ENCODE data around the gene CRP.

CRP gene

GRCh38 chr1:159712080-159712479, 2.3 kb downstream of the CRP start:
- TF ChIP-seq EP300 (IDR thresholded peaks at IDR 0.05; ENCODE audit: borderline replicate concordance) (no peak), TEAD4 (IDR thresholded peaks at IDR 0.05) (no peak), FOXM1 (IDR thresholded peaks at IDR 0.05; ENCODE audit: borderline replicate concordance, low read depth) (no peak), TCF12 (IDR thresholded peaks at IDR 0.05; ENCODE audit: low read depth) (no peak), USF1 (IDR thresholded peaks at IDR 0.05) (no peak), CREB1 (IDR thresholded peaks at IDR 0.05; ENCODE audit: low read depth) (no peak), EGR1 (IDR thresholded peaks at IDR 0.05) (no peak), NFIC (IDR thresholded peaks at IDR 0.05) (no peak), REST (IDR thresholded peaks at IDR 0.05; ENCODE audit: low read depth) (no peak)

GRCh38 chr1:159707472-159708260, 6.7 kb downstream of the CRP start:
- no peak for TF ChIP-seq EP300 (IDR thresholded peaks at IDR 0.05; ENCODE audit: borderline replicate concordance)
- TF ChIP-seq USF1 (IDR thresholded peaks at IDR 0.05): no peak
- no peak for TF ChIP-seq NFIC (IDR thresholded peaks at IDR 0.05)
- TF ChIP-seq RAD21 (IDR thresholded peaks at IDR 0.05; ENCODE audit: low read depth): no peak
- TF ChIP-seq TAF1 (IDR thresholded peaks at IDR 0.05; ENCODE audit: low read depth): no peak
- TF ChIP-seq ZBTB7A (IDR thresholded peaks at IDR 0.05; ENCODE audit: low read depth): no peak
- no peak for TF ChIP-seq REST (IDR thresholded peaks at IDR 0.05; ENCODE audit: low read depth)
- TF ChIP-seq TCF12 (IDR thresholded peaks at IDR 0.05; ENCODE audit: low read depth): no peak
- TF ChIP-seq CEBPB (IDR thresholded peaks at IDR 0.05): no peak
- no peak for TF ChIP-seq FOXM1 (IDR thresholded peaks at IDR 0.05; ENCODE audit: borderline replicate concordance, low read depth)
- no peak for TF ChIP-seq EGR1 (IDR thresholded peaks at IDR 0.05)
- no peak for TF ChIP-seq CREB1 (IDR thresholded peaks at IDR 0.05; ENCODE audit: low read depth)
- TF ChIP-seq TEAD4 (IDR thresholded peaks at IDR 0.05): no peak
- TF ChIP-seq MAX (IDR thresholded peaks at IDR 0.05): no peak

- TF ChIP-seq CEBPB (IDR thresholded peaks at IDR 0.05): no peak
- TF ChIP-seq RAD21 (IDR thresholded peaks at IDR 0.05; ENCODE audit: low read depth): no peak
- no peak for TF ChIP-seq TEAD4 (IDR thresholded peaks at IDR 0.05)
- no peak for TF ChIP-seq CREB1 (IDR thresholded peaks at IDR 0.05; ENCODE audit: low read depth)
- no peak for TF ChIP-seq USF1 (IDR thresholded peaks at IDR 0.05)
- no peak for TF ChIP-seq TCF12 (IDR thresholded peaks at IDR 0.05; ENCODE audit: low read depth)
- TF ChIP-seq MAX (IDR thresholded peaks at IDR 0.05): no peak
- no peak for TF ChIP-seq TAF1 (IDR thresholded peaks at IDR 0.05; ENCODE audit: low read depth)
- TF ChIP-seq REST (IDR thresholded peaks at IDR 0.05; ENCODE audit: low read depth): no peak
- TF ChIP-seq EGR1 (IDR thresholded peaks at IDR 0.05): no peak
- no peak for TF ChIP-seq FOXM1 (IDR thresholded peaks at IDR 0.05; ENCODE audit: borderline replicate concordance, low read depth)
- no peak for TF ChIP-seq YY1 (IDR thresholded peaks at IDR 0.05; ENCODE audit: low read depth)
- TF ChIP-seq ZBTB7A (IDR thresholded peaks at IDR 0.05; ENCODE audit: low read depth): no peak
- no peak for TF ChIP-seq EP300 (IDR thresholded peaks at IDR 0.05; ENCODE audit: borderline replicate concordance)
- TF ChIP-seq NFIC (IDR thresholded peaks at IDR 0.05): no peak
These were observed 8.5 kb downstream of the CRP start for GRCh38 chr1:159705904-159706256.
